Fibroblast of lung (primary cell): ENCODE results near the gene ADCY4. TPM values are rescaled to one million over a fixed set of nuclear protein-coding genes. Genes with fewer than 3 reads are reported as not detected.
A peak's percentile ranks its signal among the peaks of the same experiment; 100 is the strongest.
"Not testable (repeated sequence)": the region's sequence is repeated elsewhere in the genome, so short reads cannot be mapped to it uniquely, and the experiment has no call there.

Experiments
- DNase-seq, 2 donors: peaks; one replicate each; pipeline versions ENCODE4 v3.0.0 to v3.0.0-alpha.2; 2010; ENCODE audit warnings: low read depth in 2 of 2
- H2AFZ ChIP-seq: 2 replicates; pipeline ENCODE4 v1.5.1; 2012; ENCODE audit warnings: low read length, control low read depth, inconsistent platforms
- H3K27ac ChIP-seq: 2 replicates; pipeline ENCODE4 v1.5.1; 2011; ENCODE audit warnings: low read length, control low read depth; ENCODE audit not compliant: insufficient read depth
- H3K27me3 ChIP-seq: 2 replicates; pipeline ENCODE4 v1.5.1; 2011; ENCODE audit warnings: mild to moderate bottlenecking, low read length; ENCODE audit not compliant: control insufficient read depth, insufficient read depth
- H3K36me3 ChIP-seq: 2 replicates; pipeline ENCODE4 v1.5.1; 2011; ENCODE audit warnings: low read length; ENCODE audit not compliant: control insufficient read depth, insufficient read depth
- H3K4me1 ChIP-seq: 2 replicates; pipeline ENCODE4 v1.5.1; 2011; ENCODE audit warnings: low read length; ENCODE audit not compliant: control insufficient read depth, insufficient read depth; ENCODE audit errors: extremely low read depth
- H3K4me2 ChIP-seq: 2 replicates; pipeline ENCODE4 v1.5.1; 2011; ENCODE audit warnings: low read length, control low read depth; ENCODE audit not compliant: insufficient read depth; ENCODE audit errors: extremely low read depth
- H3K4me3 ChIP-seq, 4 experiments: fragments of 200-600 bp in 1 of 4; sonication (generic) in 1 of 4; replicated peaks in 1 of 4; 2 replicates each; pipeline ENCODE4 v1.5.1; 2011 to 2016; ENCODE audit warnings: low read length in 4 of 4, low read depth in 3 of 4, mild to moderate bottlenecking in 3 of 4, control low read depth in 2 of 4, inconsistent platforms in 1 of 4, mixed read lengths in 1 of 4; ENCODE audit not compliant: insufficient read depth in 1 of 4; ENCODE audit errors: control extremely low read depth in 1 of 4
- H3K79me2 ChIP-seq: 2 replicates; pipeline ENCODE4 v1.5.1; 2012; ENCODE audit warnings: mild to moderate bottlenecking, low read length, inconsistent platforms; ENCODE audit not compliant: control insufficient read depth, insufficient read depth
- H3K9ac ChIP-seq: 2 replicates; pipeline ENCODE4 v1.5.1; 2011; ENCODE audit warnings: mild to moderate bottlenecking, low read length, control low read depth; ENCODE audit not compliant: insufficient read depth
- H3K9me3 ChIP-seq: 2 replicates; pipeline ENCODE4 v1.5.1; 2012; ENCODE audit warnings: low read depth, low read length; ENCODE audit not compliant: control insufficient read depth, insufficient read depth
- H4K20me1 ChIP-seq: 2 replicates; pipeline ENCODE4 v1.5.1; 2011; ENCODE audit warnings: low read length; ENCODE audit not compliant: control insufficient read depth, insufficient read depth; ENCODE audit errors: extremely low read depth
- EZH2 ChIP-seq: IDR thresholded peaks from 2 replicates; pipeline ENCODE4 v1.5.1; 2012; ENCODE audit warnings: low read length, control low read depth, mild to moderate bottlenecking; ENCODE audit errors: missing control alignments
- polyA plus RNA-seq, 2 donors: library from polyadenylated mRNA; depleted of rRNA in 1 of 2; stranded (reverse) in 1 of 2; unstranded in 1 of 2; fragments of >200 nt; gene quantifications; 2 replicates each; pipeline ENCODE4 v1.2.1, GENCODE V29; 2011 to 2012; ENCODE audit warnings: missing spikeins in 1 of 2
- total RNA-seq: library from RNA; depleted of rRNA; stranded (reverse); fragments of >200 nt; gene quantifications from 2 replicates; pipeline ENCODE4 v1.2.1, GENCODE V29; 2014
- TF ChIP-seq, protein P1 (sequence below), 2 donors: IDR thresholded peaks in 1 of 2; conservative IDR thresholded peaks in 1 of 2; 1 replicate in 1 of 2; 2 replicates in 1 of 2; pipeline ENCODE4 v1.5.1; 2011 to 2012; ENCODE audit warnings: low read length in 2 of 2, control low read depth in 1 of 2, inconsistent platforms in 1 of 2, low read depth in 1 of 2, mild to moderate bottlenecking in 1 of 2

Gene ADCY4
- total and polyA plus RNA-seq, 2 donors (not counting 1 experiment from before 2014, with no cell fraction given): 1.4 to 7.4 TPM

DNA sequence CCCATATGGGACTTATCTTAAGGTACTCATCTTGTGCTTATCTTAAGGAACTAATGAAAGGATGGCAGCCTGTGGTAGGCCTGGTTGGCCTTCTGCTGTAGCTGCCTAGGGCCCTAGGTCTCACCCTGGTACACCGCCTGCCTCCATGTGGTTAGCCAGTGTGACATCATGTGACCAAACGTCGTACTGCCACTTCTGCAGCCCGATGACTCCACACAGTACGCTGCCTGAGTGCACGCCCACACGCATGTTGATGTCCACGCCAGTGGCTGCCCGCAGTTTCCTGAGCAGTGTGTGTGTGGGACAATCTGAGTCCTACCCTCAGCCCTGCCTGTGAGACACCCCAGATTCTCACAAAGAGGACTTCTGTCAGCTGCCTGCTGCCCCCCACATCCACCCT is 5.1 kb downstream of the ADCY4 start:
- H3K9ac ChIP-seq: no peak overlapping the region
- TF ChIP-seq, protein P1, sequence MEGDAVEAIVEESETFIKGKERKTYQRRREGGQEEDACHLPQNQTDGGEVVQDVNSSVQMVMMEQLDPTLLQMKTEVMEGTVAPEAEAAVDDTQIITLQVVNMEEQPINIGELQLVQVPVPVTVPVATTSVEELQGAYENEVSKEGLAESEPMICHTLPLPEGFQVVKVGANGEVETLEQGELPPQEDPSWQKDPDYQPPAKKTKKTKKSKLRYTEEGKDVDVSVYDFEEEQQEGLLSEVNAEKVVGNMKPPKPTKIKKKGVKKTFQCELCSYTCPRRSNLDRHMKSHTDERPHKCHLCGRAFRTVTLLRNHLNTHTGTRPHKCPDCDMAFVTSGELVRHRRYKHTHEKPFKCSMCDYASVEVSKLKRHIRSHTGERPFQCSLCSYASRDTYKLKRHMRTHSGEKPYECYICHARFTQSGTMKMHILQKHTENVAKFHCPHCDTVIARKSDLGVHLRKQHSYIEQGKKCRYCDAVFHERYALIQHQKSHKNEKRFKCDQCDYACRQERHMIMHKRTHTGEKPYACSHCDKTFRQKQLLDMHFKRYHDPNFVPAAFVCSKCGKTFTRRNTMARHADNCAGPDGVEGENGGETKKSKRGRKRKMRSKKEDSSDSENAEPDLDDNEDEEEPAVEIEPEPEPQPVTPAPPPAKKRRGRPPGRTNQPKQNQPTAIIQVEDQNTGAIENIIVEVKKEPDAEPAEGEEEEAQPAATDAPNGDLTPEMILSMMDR (conservative IDR thresholded peaks at IDR 0.05 in 1 of 2, IDR thresholded peaks at IDR 0.05 in 1 of 2; ENCODE audit: low read depth in 1 of 2, low read length in 2 of 2): no peak
- TF ChIP-seq EZH2: no peak
- no peaks in the 10 kb centered on the region for H3K9me3 ChIP-seq
- H3K4me3 ChIP-seq: no peak overlapping the region
- H3K79me2 ChIP-seq: no peaks in the 10 kb centered on the region
- no peaks in the 10 kb centered on the region for H3K36me3 ChIP-seq
- H3K4me1 ChIP-seq: no peaks in the 10 kb centered on the region
- H3K4me2 ChIP-seq: no peak overlapping the region
- H4K20me1 ChIP-seq: no peaks in the 10 kb centered on the region
- peaks cover 11% of the 10 kb centered on the region for H3K27me3 ChIP-seq
- no peak overlapping the region for H2AFZ ChIP-seq
- no peak for DNase-seq
- no peak overlapping the region for H3K27ac ChIP-seq

DNA sequence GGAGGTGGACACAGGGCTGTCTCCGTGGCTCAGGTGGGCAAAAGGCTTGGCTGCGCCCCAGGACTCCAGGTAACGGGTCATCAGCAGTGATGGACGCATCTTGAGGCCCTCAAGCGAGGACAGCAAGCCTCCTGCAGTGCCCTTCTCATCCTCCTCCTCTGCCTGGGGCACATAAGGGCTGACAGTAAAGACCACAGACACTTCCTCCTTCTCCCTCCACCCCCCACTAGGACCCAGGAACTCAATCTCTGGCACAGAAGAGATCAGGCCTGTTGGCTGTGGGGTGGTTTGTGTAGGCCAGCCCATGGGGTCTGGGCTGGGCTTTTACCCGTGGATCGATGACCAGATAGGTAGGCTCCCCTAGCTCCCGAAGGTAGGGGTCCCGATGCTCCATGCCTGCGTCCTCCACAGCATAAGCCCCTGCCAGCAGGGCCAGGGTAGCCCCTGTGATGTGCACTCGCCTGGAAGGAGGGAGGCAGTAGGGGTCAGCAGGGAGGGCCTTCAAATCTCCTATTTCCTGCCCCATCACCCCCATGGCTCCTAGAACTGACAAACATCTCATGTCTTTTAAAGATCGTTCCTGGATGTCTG is 5.7 kb downstream of the ADCY4 start:
- H3K9ac ChIP-seq: no peak overlapping the region
- no peaks in the 10 kb centered on the region for H3K36me3 ChIP-seq
- H2AFZ ChIP-seq: no peak overlapping the region
- no peak overlapping the region for H3K4me3 ChIP-seq
- peaks cover 7% of the 10 kb centered on the region for H3K27me3 ChIP-seq
- H3K4me1 ChIP-seq: no peaks in the 10 kb centered on the region
- H3K9me3 ChIP-seq: no peaks in the 10 kb centered on the region
- no peaks in the 10 kb centered on the region for H3K79me2 ChIP-seq
- H3K4me2 ChIP-seq: no peak overlapping the region
- no peak overlapping the region for H3K27ac ChIP-seq
- no peak for DNase-seq
- H4K20me1 ChIP-seq: no peaks in the 10 kb centered on the region
- TF ChIP-seq, protein P1 (conservative IDR thresholded peaks at IDR 0.05 in 1 of 2, IDR thresholded peaks at IDR 0.05 in 1 of 2; ENCODE audit: low read depth in 1 of 2, low read length in 2 of 2): no peak
- TF ChIP-seq EZH2: no peak

DNA sequence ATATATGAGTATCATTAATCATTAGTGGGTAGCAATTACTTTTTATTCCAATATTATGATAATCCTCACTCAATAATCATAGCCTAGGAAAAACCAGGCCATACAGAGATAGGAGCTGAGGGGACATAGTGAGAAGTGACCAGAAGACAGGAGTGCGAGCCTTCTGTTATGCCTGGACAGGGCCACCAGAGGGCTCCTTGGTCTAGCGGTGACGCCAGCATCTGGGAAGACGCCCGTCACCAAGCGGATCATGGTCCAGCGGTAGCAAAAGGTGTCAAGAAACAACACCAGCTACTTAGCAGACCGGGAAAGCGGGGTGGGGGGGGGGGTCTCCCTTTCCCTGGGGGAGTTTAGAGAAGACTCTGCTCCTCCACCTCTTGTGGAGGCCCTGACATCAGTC is 7.0 kb downstream of the ADCY4 start:
- not testable (repeated sequence) for H3K9me3 ChIP-seq, H3K4me2 ChIP-seq, H3K4me3 ChIP-seq, H3K4me1 ChIP-seq, H3K9ac ChIP-seq, H3K79me2 ChIP-seq, DNase-seq, H3K27ac ChIP-seq, H4K20me1 ChIP-seq, H3K36me3 ChIP-seq, H2AFZ ChIP-seq
- TF ChIP-seq, protein P1 (conservative IDR thresholded peaks at IDR 0.05 in 1 of 2, IDR thresholded peaks at IDR 0.05 in 1 of 2; ENCODE audit: low read depth in 1 of 2, low read length in 2 of 2): peak; percentile 21 to 41
- H3K27me3 ChIP-seq: peaks cover 11% of the 10 kb centered on the region
